GM18861 (cell line): Measurements from ENCODE around the gene NKPD1.

Experiments
- ATAC-seq: cut with Tn5 transposase; IDR thresholded peaks from one replicate; pipeline ENCODE4 v1.9.1; 2021; ENCODE audit not compliant: unreplicated experiment

Gene NKPD1

DNA sequence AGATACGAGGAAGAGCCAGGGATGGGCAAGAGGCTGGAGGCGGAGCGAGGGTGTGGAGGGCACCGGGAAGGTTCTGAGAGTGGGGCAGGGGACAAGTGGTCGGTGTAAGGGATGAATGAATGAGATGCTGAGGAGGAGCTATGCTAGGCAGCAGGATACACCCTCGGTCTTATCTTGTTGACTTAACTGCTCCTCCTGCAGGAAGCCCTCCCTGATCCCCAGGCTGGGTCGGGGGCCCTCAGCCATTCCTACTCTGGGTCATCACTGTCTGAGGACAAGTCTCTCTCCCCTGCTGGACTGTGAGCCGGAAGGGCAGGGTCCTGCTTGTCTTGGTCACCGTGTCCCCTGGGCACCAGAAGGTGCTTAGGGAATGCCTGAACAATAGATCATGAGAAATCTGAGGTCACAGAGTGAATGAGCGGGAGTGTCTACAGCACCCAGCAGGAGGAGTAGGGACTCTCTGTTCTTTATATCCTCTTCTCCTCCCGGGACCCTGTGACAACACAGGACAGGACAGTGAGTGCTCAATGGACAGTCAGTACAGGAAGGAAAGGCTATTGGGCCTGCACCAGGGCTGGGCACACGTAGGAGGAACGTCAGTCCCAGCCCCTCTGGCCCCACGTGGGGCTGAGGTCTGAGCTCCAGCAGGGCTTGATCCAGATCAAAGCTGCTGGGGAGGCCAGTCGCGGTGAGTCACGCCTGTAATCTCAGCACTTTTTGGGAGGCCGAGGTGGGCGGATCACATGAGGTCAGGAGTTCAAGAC is 6.5 kb downstream of the NKPD1 start:
- ATAC-seq, result no peak

DNA sequence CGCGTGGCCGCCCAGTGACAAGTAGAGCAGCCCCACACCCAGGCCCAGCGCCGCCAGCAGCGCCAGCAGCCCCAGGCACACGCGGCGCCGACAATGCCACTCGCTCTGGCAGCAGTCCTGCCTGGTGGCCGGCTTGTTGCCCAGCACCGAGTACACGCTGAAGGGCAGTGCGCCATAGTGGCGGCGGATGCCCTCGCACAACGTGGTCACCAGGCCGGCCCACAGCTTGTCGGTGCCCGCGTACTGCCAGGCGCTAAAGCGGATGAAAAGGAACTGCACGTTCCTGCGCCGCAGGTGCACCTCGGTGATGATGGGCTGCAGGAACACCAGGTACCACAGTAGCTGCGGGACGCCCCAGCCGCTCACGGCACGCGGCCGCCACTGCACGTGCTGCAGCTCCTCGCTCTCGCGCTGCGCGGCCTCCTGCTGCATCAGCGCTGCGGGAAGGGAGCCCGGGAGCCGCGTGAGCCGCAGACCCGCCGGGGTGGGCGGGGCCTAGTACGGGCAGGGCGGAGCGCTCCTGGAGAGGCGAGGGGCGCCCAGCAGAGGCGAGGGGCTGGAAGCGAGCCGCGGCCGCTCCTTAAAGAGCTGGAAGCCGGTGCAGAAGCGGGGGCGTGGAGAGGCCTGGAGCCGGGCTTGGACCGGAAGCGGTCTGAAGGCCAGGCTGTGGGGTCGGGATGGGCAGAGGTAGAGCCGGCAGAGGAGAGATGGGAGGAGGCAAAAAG is 7.3 kb downstream of the NKPD1 start:
- ATAC-seq, result no peak

DNA sequence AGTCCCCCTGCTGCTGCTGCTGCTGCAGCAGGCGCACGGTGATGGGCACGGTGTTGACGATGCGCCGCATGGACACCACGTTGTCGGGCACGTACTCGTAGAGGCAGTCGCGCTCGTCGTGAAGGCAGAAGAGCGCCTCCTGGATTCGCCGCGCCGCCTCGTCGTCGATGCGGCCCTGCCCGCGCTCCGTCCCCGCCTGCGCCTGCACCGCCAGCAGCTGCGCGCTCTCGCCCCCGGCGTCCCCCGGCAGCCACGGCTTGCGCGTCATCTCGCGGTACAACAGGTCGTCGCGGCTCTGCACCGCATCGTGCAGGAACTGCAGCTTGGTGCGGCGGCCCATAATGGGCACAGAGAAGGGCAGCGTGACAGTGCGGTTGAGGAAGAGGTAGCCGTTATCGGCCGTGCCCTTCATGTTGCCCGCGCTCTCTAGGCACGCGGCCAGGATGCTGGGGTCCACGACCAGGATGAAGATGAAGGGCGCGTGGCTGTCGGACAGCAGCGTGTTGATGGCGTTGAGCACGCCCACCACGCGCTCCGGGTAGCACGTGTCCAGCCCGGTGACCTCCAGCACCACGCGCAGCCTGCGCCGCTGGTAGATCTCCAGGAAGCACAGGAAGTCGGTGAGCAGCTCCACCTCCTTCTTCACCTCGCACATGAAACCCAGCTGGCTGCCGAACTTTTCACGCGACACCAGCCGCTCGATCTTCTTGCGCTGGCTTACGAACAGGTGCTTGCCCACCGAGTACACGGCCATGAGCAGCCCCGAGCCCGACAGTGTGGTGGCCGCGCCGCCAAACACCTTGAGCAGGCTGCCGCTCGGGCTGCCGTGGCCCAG is 8.1 kb downstream of the NKPD1 start:
- ATAC-seq, result no peak

GRCh38 chr19:45151821-45152503 is 8.8 kb downstream of the NKPD1 start:
- ATAC-seq, result no peak

GRCh38 chr19:45151320-45151719 is 9.5 kb downstream of the NKPD1 start:
- ATAC-seq, result no peak

GRCh38 chr19:45150751-45151281 is 10.0 kb downstream of the NKPD1 start:
- ATAC-seq, result no peak

GRCh38 chr19:45150180-45150579 is 10.6 kb downstream of the NKPD1 start:
- no peak for ATAC-seq

DNA sequence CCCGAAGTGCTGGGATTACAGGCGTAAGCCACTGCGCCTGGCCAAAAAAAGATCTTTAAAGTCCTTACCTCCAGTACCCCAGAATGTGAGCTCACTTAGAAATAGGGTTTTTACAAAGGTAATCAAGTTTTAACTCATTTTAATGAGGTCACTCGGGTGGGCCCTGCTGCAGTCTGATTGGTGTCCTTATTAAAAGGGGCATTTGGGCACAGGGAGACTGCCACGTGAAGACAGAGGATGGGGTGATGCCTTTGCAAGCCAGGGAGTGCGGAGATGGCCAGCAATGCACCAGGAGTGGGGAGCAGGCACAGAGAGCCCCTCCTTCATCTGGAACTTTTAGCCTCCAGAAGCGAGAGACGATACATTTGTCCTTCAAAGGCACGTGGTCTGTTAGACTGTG is 11.7 kb downstream of the NKPD1 start:
- no peak for ATAC-seq

DNA sequence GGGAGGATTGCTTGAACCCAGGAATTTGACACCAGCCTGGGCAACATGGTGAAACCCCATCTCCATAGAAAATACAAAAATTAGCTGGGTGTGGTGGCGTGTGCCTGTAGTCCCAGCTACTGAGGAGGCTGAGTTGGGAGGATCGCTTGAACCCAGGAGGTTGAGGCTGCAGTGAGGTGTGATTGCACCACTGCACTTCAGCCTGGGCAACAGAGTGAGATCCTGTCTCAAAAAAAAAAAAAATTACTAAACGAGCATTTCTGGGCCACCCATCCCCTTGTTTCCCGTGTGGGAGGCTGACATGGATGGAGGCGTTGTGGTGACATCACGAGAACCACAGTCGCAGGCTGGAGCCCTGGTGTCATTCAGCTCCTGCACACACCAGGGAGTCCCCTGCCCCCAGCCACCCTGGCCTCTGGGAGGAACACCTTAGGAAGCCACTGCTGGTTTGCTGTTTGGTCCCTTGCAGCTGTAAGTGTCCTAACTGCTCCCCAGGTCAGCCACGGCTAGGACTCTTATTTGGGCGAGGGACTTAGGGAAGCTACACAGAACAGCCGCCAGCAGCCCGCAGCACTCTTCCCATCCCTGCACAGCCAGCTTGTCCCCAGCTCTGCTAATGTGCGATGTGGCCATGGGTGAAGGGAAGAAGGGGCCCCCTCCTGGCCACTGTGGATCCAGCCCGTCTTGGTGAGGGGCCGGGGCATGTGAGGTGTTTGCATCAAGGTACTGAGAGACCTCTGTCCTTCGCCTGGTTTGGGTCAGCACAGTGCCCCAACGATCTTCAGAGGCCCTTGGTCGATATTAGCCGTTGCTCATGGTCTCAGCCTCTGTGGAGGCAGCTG is 12.7 kb downstream of the NKPD1 start:
- ATAC-seq, result no peak

DNA sequence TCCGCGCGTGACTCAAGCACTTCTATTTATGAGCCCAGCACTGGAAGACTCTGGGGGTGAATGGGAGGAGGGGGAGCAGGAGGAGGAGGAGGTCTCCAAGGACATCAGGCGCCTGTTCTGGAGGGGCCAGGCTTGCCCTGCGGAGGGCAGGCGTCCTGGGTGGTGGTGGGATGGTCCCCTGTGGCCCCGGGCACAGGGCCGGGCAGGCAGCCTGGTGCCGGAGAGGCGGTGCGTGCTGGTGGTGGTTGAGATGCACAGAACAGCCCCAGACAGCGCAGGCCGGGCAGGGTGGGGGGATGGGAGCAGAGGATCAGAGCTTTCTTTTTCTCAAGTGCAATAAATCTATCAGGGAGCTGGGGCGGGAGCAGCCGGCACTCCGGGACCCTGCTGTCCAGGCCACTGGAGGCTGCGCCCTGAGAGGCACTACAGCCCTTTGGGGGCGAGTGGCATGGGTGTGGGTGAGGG is 14.0 kb downstream of the NKPD1 start:
- ATAC-seq, result no peak

GRCh38 chr19:45146251-45146650 is 14.5 kb downstream of the NKPD1 start:
- no peak for ATAC-seq

- no peak for ATAC-seq
These were observed 15.3 kb downstream of the NKPD1 start for GRCh38 chr19:45145270-45146189.

- no peak for ATAC-seq
These were observed 16.1 kb downstream of the NKPD1 start for GRCh38 chr19:45144431-45145269.

GRCh38 chr19:45142726-45143110 is 18.1 kb downstream of the NKPD1 start:
- no peak for ATAC-seq

- no peak for ATAC-seq
These were observed 18.6 kb downstream of the NKPD1 start for GRCh38 chr19:45142016-45142725.

DNA sequence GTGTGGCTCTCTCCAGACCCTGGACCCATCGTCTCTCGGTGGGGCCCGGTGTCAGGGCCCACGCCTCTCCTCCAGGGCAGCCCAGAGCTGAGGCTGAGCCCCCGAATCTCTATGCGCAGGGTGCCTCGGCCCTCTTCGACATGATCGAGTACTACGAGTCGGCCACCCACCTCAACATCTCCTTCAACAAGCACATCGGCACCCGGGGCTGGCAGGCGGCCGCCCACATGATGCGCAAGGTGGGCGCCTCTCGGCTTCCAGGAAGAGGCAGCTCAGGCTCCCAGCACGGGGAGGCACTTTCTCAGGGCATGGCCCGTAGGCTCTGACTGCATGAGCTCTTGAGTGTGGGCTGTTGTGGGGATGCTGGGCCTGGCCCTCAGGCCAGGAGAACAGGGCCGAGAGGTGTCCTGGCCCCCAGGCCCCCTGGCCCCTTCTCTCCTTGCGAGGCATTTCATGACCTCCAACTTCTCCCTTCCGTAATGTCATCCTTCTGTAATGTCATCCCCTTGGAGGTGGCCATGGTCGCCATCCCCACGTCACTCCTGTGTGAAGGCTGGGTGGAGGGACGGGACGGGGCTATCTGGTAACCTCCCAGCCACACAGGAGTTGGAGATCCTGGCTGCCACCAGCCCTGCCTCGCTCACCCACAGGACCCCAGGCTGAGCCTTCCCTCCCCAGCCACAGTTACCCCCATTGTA is 19.4 kb downstream of the NKPD1 start:
- no peak for ATAC-seq

DNA sequence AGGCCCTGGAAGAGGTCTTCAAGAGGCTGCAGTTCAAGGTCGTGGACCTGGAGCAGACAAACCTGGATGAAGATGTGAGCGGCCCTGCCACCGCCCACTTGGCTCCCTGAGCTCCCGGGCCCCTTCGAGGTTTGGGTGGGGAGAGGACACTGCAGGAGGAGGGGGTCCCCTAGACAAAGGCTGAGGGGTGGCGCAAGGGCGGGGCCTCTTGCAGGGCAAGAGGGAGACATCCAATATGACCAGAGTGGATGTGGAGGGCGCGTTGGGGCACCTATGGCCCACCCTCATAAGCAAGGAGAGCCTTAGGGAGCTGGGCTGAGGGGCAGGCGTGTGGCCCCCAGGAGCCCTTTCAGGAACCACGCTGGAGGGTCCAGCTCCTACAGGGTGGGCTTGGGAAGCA is 20.2 kb downstream of the NKPD1 start:
- no peak for ATAC-seq
